T-helper 1 cell treated with Interleukin-12 subunit alpha and Interleukin-12 subunit beta and Interleukin-4 antibody, amounts not matched to agents 30 μg/mL and 1 μg/mL, for 36 hours (primary cell): ENCODE results near the gene CFAP410.
"Not testable (repeated sequence)": the region's sequence is repeated elsewhere in the genome, so short reads cannot be mapped to it uniquely, and the experiment has no call there.

ENCODE experiments used
- H3K27ac Mint-ChIP-seq: one replicate; pipeline ENCODE4 v1.8.0; 2021; ENCODE audit warnings: mild to moderate bottlenecking, mixed read lengths
- H3K27me3 Mint-ChIP-seq: one replicate; pipeline ENCODE4 v1.8.0; 2021; ENCODE audit warnings: low read depth, mixed read lengths
- H3K36me3 Mint-ChIP-seq: one replicate; pipeline ENCODE4 v1.8.0; 2021; ENCODE audit warnings: low read depth, mixed read lengths
- H3K4me1 Mint-ChIP-seq: one replicate; pipeline ENCODE4 v1.8.0; 2021; ENCODE audit warnings: low read depth, mixed read lengths
- H3K4me3 Mint-ChIP-seq: one replicate; pipeline ENCODE4 v1.8.0; 2021; ENCODE audit warnings: mild to moderate bottlenecking, moderate library complexity, mixed read lengths
- H3K9me3 Mint-ChIP-seq: one replicate; pipeline ENCODE4 v1.8.0; 2021; ENCODE audit warnings: mixed read lengths

The CFAP410 gene

GRCh38 chr21:44349416-44349846, 10.2 kb upstream of the CFAP410 start:
- Mint-ChIP-seq H3K36me3 (peaks cover 2% of the 10 kb centered on the region), H3K27me3 (peaks cover 41% of the 10 kb centered on the region), H3K27ac (no peak overlapping the region), H3K4me1 (peaks cover 24% of the 10 kb centered on the region), H3K4me3 (no peak overlapping the region), H3K9me3 (no peaks in the 10 kb centered on the region)

- Mint-ChIP-seq H3K27me3 (peaks cover 41% of the 10 kb centered on the region), H3K4me3 (no peak overlapping the region), H3K4me1 (peaks cover 18% of the 10 kb centered on the region), H3K27ac (peak overlapping the region; percentile 15), H3K36me3 (no peaks in the 10 kb centered on the region), H3K9me3 (no peaks in the 10 kb centered on the region)
Observed at GRCh38 chr21:44348861-44349260, 9.7 kb upstream of the CFAP410 start.

GRCh38 chr21:44347911-44348451, 8.8 kb upstream of the CFAP410 start:
- H3K27ac Mint-ChIP-seq = no peak overlapping the region
- H3K27me3 Mint-ChIP-seq = peaks cover 38% of the 10 kb centered on the region
- H3K4me1 Mint-ChIP-seq = peaks cover 11% of the 10 kb centered on the region
- H3K36me3 Mint-ChIP-seq = no peaks in the 10 kb centered on the region
- no peak overlapping the region for H3K4me3 Mint-ChIP-seq
- H3K9me3 Mint-ChIP-seq = no peaks in the 10 kb centered on the region

- H3K36me3 Mint-ChIP-seq = no peaks in the 10 kb centered on the region
- H3K9me3 Mint-ChIP-seq = no peaks in the 10 kb centered on the region
- peaks cover 33% of the 10 kb centered on the region for H3K27me3 Mint-ChIP-seq
- no peak overlapping the region for H3K27ac Mint-ChIP-seq
- H3K4me1 Mint-ChIP-seq = peaks cover 2% of the 10 kb centered on the region
- no peak overlapping the region for H3K4me3 Mint-ChIP-seq
Observed at GRCh38 chr21:44345495-44345894, 6.3 kb upstream of the CFAP410 start.

GRCh38 chr21:44344541-44345183, 5.5 kb upstream of the CFAP410 start:
- Mint-ChIP-seq H3K27me3 (peaks cover 32% of the 10 kb centered on the region), H3K4me1 (peaks cover 8% of the 10 kb centered on the region), H3K9me3 (no peaks in the 10 kb centered on the region), H3K4me3 (no peak overlapping the region), H3K27ac (no peak overlapping the region), H3K36me3 (no peaks in the 10 kb centered on the region)

GRCh38 chr21:44342981-44343380, 3.8 kb upstream of the CFAP410 start:
- not testable (repeated sequence) for H3K9me3 Mint-ChIP-seq, H3K27ac Mint-ChIP-seq, H3K4me3 Mint-ChIP-seq, H3K36me3 Mint-ChIP-seq
- Mint-ChIP-seq H3K27me3 (peaks cover 16% of the 10 kb centered on the region), H3K4me1 (peaks cover 11% of the 10 kb centered on the region)

GRCh38 chr21:44341726-44342458, 2.7 kb upstream of the CFAP410 start:
- Mint-ChIP-seq H3K27me3 (peaks cover 10% of the 10 kb centered on the region), H3K4me1 (peaks cover 14% of the 10 kb centered on the region)
- not testable (repeated sequence) for H3K9me3 Mint-ChIP-seq, H3K27ac Mint-ChIP-seq, H3K4me3 Mint-ChIP-seq, H3K36me3 Mint-ChIP-seq

- Mint-ChIP-seq H3K9me3 (no peaks in the 10 kb centered on the region), H3K27ac (peak overlapping the region; percentile 76), H3K4me3 (peak overlapping the region; percentile 63)
Observed at GRCh38 chr21:44337941-44338895, 972 bp downstream of the CFAP410 start.

GRCh38 chr21:44337449-44337848, 1.7 kb downstream of the CFAP410 start:
- Mint-ChIP-seq H3K9me3 (no peaks in the 10 kb centered on the region), H3K4me1 (peaks cover 14% of the 10 kb centered on the region), H3K27me3 (no peaks in the 10 kb centered on the region), H3K27ac (peak overlapping the region; percentile 76), H3K4me3 (peak overlapping the region; percentile 63), H3K36me3 (peaks cover 2% of the 10 kb centered on the region)

More at GRCh38 chr21:44337941-44338895, 972 bp downstream of the CFAP410 start:
- peaks cover 14% of the 10 kb centered on the region for H3K4me1 Mint-ChIP-seq
- peaks cover 2% of the 10 kb centered on the region for H3K36me3 Mint-ChIP-seq
- no peaks in the 10 kb centered on the region for H3K27me3 Mint-ChIP-seq

- Mint-ChIP-seq H3K27ac (no peak overlapping the region), H3K4me3 (no peak overlapping the region), H3K36me3 (peaks cover 2% of the 10 kb centered on the region), H3K9me3 (no peaks in the 10 kb centered on the region), H3K4me1 (peaks cover 12% of the 10 kb centered on the region), H3K27me3 (no peaks in the 10 kb centered on the region)
Observed at GRCh38 chr21:44335266-44336059, 3.7 kb downstream of the CFAP410 start.

GRCh38 chr21:44334329-44335030, 4.7 kb downstream of the CFAP410 start:
- H3K36me3 Mint-ChIP-seq = peaks cover 2% of the 10 kb centered on the region
- no peaks in the 10 kb centered on the region for H3K27me3 Mint-ChIP-seq
- H3K27ac Mint-ChIP-seq = no peak overlapping the region
- H3K4me3 Mint-ChIP-seq = no peak overlapping the region
- H3K9me3 Mint-ChIP-seq = no peaks in the 10 kb centered on the region
- peaks cover 5% of the 10 kb centered on the region for H3K4me1 Mint-ChIP-seq

GRCh38 chr21:44333509-44334328, 5.5 kb downstream of the CFAP410 start:
- Mint-ChIP-seq H3K27me3 (no peaks in the 10 kb centered on the region), H3K36me3 (peaks cover 2% of the 10 kb centered on the region), H3K27ac (no peak overlapping the region), H3K9me3 (no peaks in the 10 kb centered on the region), H3K4me3 (no peak overlapping the region), H3K4me1 (peaks cover 3% of the 10 kb centered on the region)
